Fibroblast of mammary gland (primary cell): Measurements from ENCODE around the gene HSD17B1.
"Not testable (repeated sequence)": the region's sequence is repeated elsewhere in the genome, so short reads cannot be mapped to it uniquely, and the experiment has no call there.

Source experiments
- DNase-seq: peaks from one replicate; pipeline ENCODE4 v3.0.0-alpha.2; 2010; ENCODE audit warnings: low read depth
- H3K4me3 ChIP-seq: 2 replicates; pipeline ENCODE4 v1.5.1; 2011; ENCODE audit warnings: low read depth, mild to moderate bottlenecking, low read length, moderate library complexity; ENCODE audit not compliant: control insufficient read depth
- TF ChIP-seq, protein P1 (sequence below): conservative IDR thresholded peaks from 2 replicates; pipeline ENCODE4 v1.5.1; 2011; ENCODE audit warnings: low read depth, low read length, inconsistent platforms; ENCODE audit not compliant: control insufficient read depth, insufficient read depth

Gene HSD17B1

DNA sequence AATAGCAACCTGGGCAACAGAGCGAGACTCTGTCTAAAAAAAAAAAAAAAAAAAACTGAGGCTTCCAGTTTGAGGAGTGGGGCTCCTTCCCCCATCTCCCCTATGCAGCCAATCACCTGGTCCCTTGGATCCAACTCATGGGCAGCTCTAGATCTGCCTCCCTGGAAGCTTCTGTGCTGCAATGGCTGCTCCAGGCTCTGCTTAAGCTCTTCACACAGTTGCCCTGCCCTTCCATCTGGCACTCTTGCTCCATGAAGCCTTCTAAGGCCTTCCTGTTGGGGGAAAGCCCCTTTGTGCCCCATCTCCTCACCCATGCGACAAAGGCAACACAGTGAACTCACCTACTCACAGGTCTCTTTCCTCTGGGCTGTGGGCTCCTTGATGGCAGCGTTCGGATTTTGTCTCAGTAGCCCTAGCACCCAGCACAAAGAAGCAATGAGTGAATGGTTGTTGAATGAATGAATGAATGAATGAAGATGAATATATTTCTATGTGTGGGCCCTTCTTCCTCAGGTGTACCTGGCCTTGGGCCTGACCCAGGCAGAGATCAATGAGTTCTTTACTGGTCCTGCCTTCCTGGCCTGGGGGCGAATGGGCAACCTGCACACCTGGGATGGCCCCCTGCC, 14.8 kb upstream of the HSD17B1 start:
- DNase-seq = no peak
- H3K4me3 ChIP-seq = no peak overlapping the region
- TF ChIP-seq, protein P1, sequence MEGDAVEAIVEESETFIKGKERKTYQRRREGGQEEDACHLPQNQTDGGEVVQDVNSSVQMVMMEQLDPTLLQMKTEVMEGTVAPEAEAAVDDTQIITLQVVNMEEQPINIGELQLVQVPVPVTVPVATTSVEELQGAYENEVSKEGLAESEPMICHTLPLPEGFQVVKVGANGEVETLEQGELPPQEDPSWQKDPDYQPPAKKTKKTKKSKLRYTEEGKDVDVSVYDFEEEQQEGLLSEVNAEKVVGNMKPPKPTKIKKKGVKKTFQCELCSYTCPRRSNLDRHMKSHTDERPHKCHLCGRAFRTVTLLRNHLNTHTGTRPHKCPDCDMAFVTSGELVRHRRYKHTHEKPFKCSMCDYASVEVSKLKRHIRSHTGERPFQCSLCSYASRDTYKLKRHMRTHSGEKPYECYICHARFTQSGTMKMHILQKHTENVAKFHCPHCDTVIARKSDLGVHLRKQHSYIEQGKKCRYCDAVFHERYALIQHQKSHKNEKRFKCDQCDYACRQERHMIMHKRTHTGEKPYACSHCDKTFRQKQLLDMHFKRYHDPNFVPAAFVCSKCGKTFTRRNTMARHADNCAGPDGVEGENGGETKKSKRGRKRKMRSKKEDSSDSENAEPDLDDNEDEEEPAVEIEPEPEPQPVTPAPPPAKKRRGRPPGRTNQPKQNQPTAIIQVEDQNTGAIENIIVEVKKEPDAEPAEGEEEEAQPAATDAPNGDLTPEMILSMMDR = no peak

DNA sequence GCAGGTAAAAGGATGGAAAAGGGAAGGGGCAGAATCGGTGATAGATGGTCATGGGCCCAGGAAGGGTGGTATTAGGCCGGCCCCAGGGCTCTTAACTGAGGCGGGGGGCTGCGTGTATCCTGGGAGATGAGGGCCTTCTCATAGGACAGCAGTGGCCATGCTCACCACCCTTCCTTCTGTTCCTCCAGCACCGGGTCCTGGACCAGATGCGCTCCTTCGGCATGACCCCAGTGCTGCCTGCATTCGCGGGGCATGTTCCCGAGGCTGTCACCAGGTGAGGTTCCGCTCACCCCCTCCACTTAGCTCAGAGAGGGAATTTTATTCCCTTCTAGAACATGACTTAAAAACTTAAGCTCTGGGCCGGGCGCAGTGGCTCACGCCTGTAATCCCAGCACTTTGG, 14.2 kb upstream of the HSD17B1 start:
- H3K4me3 ChIP-seq = no peak overlapping the region
- no peak for DNase-seq
- TF ChIP-seq, protein P1 = no peak

DNA sequence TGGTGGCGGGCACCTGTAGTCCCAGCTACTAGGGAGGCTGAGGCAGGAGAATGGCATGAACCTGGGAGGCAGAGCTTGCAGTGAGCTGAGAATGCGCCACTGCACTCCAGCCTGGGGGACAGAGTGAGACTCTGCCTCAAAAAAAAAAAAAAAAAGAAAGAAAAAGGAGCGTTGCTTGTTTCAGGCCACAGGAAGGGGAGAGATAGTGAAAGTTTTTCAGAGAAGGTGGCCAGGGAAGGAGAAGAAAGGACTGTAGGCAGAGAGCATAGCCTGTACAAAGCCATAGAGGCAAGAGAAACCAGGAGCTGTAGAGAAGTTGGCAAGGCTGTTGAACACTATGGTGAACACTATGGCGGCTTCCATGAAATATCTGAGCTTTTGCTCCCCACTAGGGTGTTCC, 12.2 kb upstream of the HSD17B1 start:
- DNase-seq = not testable (repeated sequence)

DNA sequence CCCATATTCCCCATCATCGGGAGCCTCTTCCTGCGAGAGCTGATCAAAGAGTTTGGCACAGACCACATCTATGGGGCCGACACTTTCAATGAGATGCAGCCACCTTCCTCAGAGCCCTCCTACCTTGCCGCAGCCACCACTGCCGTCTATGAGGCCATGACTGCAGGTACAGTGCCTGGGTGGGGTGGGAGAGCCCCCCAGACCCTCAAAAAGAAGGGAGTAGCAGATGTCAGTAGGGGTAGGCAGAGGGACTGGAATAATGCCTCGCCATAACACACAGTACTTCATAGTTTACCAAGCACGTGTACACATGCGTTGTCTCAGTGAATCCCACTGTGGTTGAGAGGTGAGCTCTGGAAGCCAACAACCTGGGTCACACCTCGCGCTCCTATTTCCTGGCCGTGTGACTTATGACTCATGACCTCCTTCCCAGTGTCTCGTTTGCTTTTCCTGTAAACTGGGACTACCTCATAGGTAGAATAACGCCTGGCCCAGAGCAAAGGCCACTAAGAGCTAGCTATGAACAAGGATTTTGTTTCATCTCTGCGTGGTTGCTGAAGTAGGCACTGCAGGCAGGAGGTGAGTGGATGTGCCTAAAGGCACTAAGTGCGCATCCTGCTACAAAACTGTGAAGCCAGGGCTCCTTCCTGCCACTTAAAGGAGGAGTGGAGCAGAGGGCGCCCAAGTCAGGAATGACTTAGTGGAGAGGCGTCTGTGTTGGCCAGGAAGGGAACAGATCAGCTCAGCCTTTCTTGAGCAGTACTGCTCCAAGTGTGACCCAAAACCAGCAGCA, 11.5 kb upstream of the HSD17B1 start:
- TF ChIP-seq, protein P1 = no peak
- DNase-seq = no peak
- no peak overlapping the region for H3K4me3 ChIP-seq

More for the DNA sequence above, 12.2 kb upstream of the HSD17B1 start:
- not testable (repeated sequence) for H3K4me3 ChIP-seq

DNA sequence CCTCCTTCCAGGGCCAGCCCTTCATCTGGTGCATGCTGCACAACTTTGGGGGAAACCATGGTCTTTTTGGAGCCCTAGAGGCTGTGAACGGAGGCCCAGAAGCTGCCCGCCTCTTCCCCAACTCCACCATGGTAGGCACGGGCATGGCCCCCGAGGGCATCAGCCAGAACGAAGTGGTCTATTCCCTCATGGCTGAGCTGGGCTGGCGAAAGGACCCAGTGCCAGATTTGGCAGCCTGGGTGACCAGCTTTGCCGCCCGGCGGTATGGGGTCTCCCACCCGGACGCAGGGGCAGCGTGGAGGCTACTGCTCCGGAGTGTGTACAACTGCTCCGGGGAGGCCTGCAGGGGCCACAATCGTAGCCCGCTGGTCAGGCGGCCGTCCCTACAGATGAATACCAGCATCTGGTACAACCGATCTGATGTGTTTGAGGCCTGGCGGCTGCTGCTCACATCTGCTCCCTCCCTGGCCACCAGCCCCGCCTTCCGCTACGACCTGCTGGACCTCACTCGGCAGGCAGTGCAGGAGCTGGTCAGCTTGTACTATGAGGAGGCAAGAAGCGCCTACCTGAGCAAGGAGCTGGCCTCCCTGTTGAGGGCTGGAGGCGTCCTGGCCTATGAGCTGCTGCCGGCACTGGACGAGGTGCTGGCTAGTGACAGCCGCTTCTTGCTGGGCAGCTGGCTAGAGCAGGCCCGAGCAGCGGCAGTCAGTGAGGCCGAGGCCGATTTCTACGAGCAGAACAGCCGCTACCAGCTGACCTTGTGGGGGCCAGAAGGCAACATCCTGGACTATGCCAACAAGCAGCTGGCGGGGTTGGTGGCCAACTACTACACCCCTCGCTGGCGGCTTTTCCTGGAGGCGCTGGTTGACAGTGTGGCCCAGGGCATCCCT, 9.3 kb upstream of the HSD17B1 start:
- TF ChIP-seq, protein P1 = no peak
- H3K4me3 ChIP-seq = no peak overlapping the region
- no peak for DNase-seq

DNA sequence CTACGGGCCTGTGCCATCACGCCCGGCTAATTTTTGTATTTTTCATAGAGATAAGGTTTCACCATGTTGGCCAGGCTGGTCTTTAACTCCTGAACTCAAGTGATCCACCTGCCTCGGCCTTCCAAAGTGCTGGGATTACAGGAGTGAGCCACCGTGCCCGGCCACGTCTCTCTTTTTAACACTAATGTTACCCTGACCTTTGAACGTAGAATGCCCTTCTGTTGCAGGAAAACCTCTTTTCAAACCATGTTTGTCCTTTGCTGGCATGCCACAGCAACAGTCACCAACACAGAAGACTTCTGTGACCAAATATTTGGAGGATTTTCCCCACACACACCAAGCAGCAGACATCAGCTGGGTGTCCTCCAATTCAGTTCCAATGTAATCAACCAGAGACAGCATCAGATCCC, 7.8 kb upstream of the HSD17B1 start:
- DNase-seq = no peak

DNA sequence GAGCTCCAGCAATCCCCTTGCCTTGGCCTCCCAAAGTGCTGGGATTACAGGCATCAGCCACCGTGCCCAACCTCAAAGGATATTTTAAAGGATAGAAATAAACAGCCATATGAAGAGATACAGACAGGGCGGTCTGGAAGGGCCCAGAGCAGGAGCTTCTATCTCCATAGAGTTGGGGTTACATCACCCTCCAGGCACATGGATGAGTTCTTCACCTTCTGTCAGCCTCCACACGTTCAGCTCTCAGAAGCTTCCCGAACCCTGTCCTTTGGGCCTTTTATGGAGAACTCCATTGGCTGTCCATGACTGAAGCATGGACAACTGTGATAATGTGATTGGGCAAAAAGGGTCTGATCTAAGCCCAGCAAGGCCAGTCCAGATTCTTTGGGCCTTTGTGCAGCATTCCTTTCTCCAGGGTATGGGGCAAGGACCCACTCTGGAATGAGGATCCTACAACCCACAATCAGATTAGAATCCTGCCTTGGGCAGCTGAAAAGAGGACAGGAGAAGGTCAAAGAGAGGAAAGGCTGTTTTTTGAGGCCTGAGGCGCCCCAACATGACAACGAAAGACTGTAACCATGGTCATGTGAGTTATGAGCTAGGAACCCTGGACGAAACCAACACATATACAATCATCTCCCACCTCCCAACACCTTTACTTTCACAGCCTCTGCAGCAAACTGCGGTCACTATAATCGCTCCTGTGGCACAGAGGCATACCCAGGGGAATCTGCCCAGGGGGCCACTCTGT, 6.8 kb upstream of the HSD17B1 start:
- not testable (repeated sequence) for DNase-seq, H3K4me3 ChIP-seq

More for the DNA sequence above, 7.8 kb upstream of the HSD17B1 start:
- TF ChIP-seq, protein P1 = no peak
- H3K4me3 ChIP-seq = no peak overlapping the region
